ENCODE measurements around the gene ADO.

DNA sequence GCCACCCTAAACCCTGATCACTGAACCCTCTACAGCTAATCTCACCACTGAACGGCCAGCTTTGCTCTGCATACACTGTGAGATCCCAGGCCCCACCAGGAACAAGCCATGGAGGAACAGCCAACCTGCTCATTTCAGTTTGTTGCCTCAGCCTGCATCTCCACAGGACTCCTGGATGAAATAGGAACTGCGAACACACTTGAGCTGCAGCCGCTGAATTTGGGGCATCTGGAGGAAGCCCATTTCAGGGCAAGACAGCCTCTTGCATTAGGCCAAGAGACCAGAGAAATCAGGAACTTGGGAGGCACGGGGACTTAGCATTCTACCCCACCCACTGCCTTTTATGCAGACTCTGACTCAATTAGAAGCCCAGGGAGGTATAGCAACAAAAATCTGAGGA, 26.2 kb downstream of the ADO start:
- TF ChIP-seq MXD4 (CRISPR knock-in tag; IDR thresholded peaks at IDR 0.05; ENCODE audit: borderline replicate concordance) (no peak), HMGA2 (CRISPR knock-in tag; IDR thresholded peaks at IDR 0.05) (no peak), NR2C2 (CRISPR knock-in tag; IDR thresholded peaks at IDR 0.05) (no peak), ZNF263 (CRISPR knock-in tag; IDR thresholded peaks at IDR 0.05; ENCODE audit: low read depth) (no peak)
- TF ChIP-seq, protein P1, sequence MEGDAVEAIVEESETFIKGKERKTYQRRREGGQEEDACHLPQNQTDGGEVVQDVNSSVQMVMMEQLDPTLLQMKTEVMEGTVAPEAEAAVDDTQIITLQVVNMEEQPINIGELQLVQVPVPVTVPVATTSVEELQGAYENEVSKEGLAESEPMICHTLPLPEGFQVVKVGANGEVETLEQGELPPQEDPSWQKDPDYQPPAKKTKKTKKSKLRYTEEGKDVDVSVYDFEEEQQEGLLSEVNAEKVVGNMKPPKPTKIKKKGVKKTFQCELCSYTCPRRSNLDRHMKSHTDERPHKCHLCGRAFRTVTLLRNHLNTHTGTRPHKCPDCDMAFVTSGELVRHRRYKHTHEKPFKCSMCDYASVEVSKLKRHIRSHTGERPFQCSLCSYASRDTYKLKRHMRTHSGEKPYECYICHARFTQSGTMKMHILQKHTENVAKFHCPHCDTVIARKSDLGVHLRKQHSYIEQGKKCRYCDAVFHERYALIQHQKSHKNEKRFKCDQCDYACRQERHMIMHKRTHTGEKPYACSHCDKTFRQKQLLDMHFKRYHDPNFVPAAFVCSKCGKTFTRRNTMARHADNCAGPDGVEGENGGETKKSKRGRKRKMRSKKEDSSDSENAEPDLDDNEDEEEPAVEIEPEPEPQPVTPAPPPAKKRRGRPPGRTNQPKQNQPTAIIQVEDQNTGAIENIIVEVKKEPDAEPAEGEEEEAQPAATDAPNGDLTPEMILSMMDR (IDR thresholded peaks at IDR 0.05): no peak
- TF ChIP-seq, protein P2, sequence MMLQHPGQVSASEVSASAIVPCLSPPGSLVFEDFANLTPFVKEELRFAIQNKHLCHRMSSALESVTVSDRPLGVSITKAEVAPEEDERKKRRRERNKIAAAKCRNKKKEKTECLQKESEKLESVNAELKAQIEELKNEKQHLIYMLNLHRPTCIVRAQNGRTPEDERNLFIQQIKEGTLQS (CRISPR knock-in tag; conservative IDR thresholded peaks at IDR 0.05): no peak
- TF ChIP-seq, protein P3, sequence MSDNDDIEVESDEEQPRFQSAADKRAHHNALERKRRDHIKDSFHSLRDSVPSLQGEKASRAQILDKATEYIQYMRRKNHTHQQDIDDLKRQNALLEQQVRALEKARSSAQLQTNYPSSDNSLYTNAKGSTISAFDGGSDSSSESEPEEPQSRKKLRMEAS (CRISPR knock-in tag; IDR thresholded peaks at IDR 0.05): no peak
- TF ChIP-seq, protein P4, sequence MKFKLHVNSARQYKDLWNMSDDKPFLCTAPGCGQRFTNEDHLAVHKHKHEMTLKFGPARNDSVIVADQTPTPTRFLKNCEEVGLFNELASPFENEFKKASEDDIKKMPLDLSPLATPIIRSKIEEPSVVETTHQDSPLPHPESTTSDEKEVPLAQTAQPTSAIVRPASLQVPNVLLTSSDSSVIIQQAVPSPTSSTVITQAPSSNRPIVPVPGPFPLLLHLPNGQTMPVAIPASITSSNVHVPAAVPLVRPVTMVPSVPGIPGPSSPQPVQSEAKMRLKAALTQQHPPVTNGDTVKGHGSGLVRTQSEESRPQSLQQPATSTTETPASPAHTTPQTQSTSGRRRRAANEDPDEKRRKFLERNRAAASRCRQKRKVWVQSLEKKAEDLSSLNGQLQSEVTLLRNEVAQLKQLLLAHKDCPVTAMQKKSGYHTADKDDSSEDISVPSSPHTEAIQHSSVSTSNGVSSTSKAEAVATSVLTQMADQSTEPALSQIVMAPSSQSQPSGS (CRISPR knock-in tag; IDR thresholded peaks at IDR 0.05; ENCODE audit: borderline replicate concordance, low read depth): no peak

Measured in WTC11 (cell line).